HG02642 (cell line): ENCODE data around the gene TMEM207.

Experiments used
- ATAC-seq: cut with Tn5 transposase; IDR thresholded peaks from one replicate; pipeline ENCODE4 v1.9.1; 2021; ENCODE audit warnings: mild to moderate bottlenecking; ENCODE audit not compliant: unreplicated experiment, poor library complexity

The TMEM207 gene

GRCh38 chr3:190388703-190389102 lies 61.0 kb downstream of the TMEM207 start:
- ATAC-seq, result no peak

- no peak for ATAC-seq
Observed at GRCh38 chr3:190387578-190388213, 62.0 kb downstream of the TMEM207 start, which contains the start of gene CLDN16. Gene CLDN16 (plus strand): TSS chr3:190388163. CDS start chr3:190388330, 167 bp downstream.

DNA sequence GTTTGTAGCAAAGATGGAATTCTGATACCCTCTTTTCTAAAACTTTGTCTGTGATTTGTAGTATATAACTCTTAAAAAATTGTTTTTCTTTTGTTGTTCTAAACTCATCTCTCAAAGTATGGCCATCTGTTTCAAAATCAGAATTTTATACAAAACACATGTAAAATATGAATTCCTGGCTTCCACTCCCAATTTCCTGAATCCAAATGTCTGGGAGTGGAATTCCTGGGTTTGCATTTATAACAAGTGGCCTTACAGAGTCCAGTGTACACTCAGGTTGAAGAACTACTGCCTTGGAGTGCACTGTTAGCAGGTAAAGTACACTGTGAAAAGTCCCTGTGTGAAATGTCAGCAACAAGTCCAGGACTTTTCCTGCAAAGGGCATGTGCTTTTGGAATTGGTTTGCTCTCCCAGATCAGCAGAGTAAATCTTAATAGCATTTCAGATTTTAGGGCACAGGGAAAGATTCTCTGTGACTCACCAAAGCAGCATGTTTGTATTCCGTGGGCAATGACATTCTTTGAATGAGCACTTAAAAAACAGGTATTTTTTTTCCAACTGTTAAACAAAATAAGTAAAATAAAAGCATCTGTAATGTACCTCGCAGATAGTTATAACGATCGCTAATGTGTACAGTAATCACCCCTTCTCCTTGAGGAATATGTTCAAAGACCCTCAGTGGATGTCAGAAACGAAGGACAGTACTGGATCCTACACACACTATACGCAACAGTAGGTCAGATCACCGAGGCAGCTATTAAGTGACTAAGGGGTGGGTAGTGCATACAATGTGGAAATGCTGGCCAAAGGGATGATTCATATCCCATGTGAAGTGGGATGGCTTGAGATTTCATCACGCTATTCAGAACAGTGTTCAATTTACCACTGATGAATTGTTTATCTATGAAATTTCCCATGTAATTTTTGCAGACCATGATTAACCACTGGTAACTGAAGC lies 63.7 kb downstream of the TMEM207 start:
- ATAC-seq, result no peak

GRCh38 chr3:190384309-190384756 lies 65.4 kb downstream of the TMEM207 start:
- ATAC-seq, result peak; percentile 64

DNA sequence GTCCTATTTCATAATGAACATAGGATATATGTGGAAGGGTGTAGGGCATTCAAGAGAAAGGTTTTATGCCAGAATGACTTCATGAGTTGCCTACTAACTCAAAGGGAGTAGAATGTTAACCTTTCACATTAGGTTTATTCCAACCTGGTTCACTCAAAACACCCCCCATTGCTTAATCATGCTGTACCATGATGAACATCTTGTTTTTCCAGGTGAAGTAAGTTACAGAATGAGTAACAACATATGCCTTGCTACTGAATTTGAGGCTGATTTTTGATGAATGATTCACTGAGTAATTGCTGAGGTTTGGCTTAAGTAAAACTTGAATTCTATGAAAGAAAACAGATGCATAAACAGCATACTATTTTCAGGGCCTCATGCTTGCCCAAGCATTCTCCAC lies 67.6 kb downstream of the TMEM207 start:
- no peak for ATAC-seq

GRCh38 chr3:190381441-190381840 lies 68.3 kb downstream of the TMEM207 start:
- ATAC-seq, result no peak

- ATAC-seq, result no peak
Observed at GRCh38 chr3:190380184-190380583, 69.5 kb downstream of the TMEM207 start.
